ENCODE results near the gene CD300LG.
A peak's percentile ranks its signal among the peaks of the same experiment; 100 is the strongest.
"Not testable (repeated sequence)": the region's sequence is repeated elsewhere in the genome, so short reads cannot be mapped to it uniquely, and the experiment has no call there.

Gene CD300LG

GRCh38 chr17:43856141-43856540 lies 9.2 kb downstream of the CD300LG start:
- DNase-seq, result peak; percentile 46 to 70

- DNase-seq, result no peak
Measured at GRCh38 chr17:43857141-43857540, 10.2 kb downstream of the CD300LG start.

- DNase-seq, result no peak
Measured at GRCh38 chr17:43857957-43858600, 11.1 kb downstream of the CD300LG start.

GRCh38 chr17:43860077-43860725 lies 13.2 kb downstream of the CD300LG start:
- no peak for DNase-seq

GRCh38 chr17:43860927-43861622 lies 14.1 kb downstream of the CD300LG start:
- DNase-seq, result peak in 1 of 2 experiments; percentile 27

GRCh38 chr17:43861960-43862359 lies 15.0 kb downstream of the CD300LG start:
- DNase-seq, result no peak

- DNase-seq, result no peak
Measured at GRCh38 chr17:43864161-43864984, 17.4 kb downstream of the CD300LG start.

GRCh38 chr17:43868226-43868994 lies 21.4 kb downstream of the CD300LG start:
- no peak for DNase-seq

- not testable (repeated sequence) for DNase-seq
Measured at GRCh38 chr17:43869031-43869430, 22.1 kb downstream of the CD300LG start.

- no peak for DNase-seq
Measured at GRCh38 chr17:43871946-43872690, 25.1 kb downstream of the CD300LG start.

- no peak for DNase-seq
Measured at GRCh38 chr17:43873091-43873490, 26.1 kb downstream of the CD300LG start.

- no peak for DNase-seq
Measured at GRCh38 chr17:43873815-43874214, 26.8 kb downstream of the CD300LG start.

- DNase-seq, result no peak
Measured at GRCh38 chr17:43874293-43874692, 27.3 kb downstream of the CD300LG start.

GRCh38 chr17:43875476-43876147 lies 28.6 kb downstream of the CD300LG start:
- DNase-seq, result no peak

GRCh38 chr17:43877031-43877430 lies 30.1 kb downstream of the CD300LG start:
- DNase-seq, result no peak

GRCh38 chr17:43877451-43878155 lies 30.6 kb downstream of the CD300LG start:
- DNase-seq, result no peak

- DNase-seq, result peak; percentile 38 to 79
Measured at GRCh38 chr17:43878260-43879175, 31.5 kb downstream of the CD300LG start.

GRCh38 chr17:43879723-43880419 lies 32.9 kb downstream of the CD300LG start:
- no peak for DNase-seq
